HL-60/S4 treated with retinoic acid at 250 ng/mL for 4 days and 3 days (cell line): ENCODE results near the gene ZNF423.

Experiments
- in situ Hi-C: fragments of 300-500 bp; cut with MboI; formaldehyde crosslinking; loops from 2 replicates; pipeline ENCODE4 v1.7.0; 2022; ENCODE audit warnings: low sequenced_read_pairs

Gene ZNF423

DNA sequence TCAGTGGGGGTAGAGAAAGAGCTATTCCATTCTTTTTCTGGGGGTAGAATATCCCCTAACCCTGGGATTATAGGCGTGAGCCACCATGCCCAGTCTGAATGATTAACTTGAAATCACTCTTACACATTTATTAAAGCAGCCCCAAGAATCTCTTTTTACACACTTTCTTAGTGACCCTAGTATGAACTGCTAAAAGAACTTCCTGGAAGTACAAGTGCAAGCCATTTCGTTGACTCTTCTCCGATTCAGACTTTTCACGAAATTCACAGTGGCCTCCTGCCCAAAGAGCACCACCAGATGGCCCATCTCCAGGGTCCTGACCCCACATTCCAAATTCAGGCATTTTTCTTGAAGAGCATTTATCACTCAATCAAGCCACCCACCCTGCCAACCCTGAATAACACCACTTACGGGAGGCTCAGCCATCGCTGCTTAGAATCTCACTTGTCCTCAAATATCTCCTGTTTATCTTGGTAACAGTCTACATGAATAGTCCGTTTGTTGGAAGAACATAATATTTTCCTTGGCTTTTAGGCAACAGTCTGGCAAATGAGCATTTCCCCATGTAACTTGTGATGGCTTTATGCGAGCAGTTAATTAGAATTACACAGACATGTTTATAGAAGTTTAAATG is 28.0 kb downstream of the ZNF423 start:
- in situ Hi-C loops = no loop called here

DNA sequence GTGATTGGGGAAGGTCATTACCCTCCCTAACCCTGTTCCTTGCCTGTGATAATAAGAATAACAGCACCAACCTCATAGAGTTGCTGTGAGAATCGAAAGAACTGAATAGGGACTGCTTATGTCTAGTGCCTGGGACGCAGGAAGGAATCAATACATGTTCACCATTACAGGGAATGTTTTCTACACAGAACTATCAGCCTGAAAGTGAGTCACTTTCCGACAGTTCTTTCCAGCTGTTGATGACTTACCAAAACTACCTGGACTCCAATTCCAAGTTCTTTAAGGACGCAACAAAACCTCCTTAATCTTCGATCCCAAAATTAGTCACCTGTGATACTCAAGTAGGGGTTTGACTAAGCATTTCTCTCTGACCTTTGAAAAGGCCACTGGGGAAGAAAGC is 29.4 kb downstream of the ZNF423 start:
- in situ Hi-C loops = no loop called here

DNA sequence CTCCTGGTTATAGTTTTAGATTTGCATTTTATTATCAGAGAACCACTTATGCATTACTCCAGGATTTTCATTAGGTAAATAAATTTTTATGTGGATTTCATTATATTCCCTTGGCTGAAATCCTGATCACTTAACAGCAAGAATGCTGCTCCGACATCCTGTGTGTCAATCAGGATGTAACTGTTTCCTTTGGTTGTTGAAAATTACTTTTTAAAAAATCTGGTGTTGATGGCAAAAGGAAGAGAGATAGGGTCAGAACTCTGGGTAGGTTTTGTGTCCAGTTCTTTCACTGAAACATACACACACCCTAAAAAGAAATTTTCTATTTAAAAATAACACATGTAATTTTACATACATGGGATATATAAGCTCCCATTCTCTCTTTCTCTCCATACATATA is 30.9 kb downstream of the ZNF423 start:
- in situ Hi-C loops = no loop called here

DNA sequence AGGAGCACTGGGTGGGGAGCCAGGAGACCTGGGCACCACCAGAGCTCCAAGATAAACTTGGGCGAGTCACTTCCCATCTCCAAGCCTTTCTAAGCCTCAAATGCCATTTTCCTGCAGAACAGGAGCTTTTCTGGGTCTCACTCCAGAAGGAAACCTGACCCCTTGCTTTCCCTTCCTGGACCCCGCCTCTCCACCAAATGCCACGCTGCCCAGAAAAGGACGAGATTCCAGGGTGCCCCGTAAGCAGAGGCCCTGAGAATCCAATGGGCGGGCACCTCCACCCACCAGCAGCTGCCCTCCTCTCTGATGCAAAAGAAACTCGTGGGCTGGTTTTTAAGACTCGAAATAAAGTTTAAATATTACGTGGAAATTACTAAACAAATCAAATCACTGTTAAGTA is 31.3 kb downstream of the ZNF423 start:
- in situ Hi-C loops = no loop called here

GRCh38 chr16:49822649-49823370 is 33.1 kb downstream of the ZNF423 start:
- in situ Hi-C loops = no loop called here

GRCh38 chr16:49821614-49822282 is 34.2 kb downstream of the ZNF423 start:
- in situ Hi-C loops = no loop called here

DNA sequence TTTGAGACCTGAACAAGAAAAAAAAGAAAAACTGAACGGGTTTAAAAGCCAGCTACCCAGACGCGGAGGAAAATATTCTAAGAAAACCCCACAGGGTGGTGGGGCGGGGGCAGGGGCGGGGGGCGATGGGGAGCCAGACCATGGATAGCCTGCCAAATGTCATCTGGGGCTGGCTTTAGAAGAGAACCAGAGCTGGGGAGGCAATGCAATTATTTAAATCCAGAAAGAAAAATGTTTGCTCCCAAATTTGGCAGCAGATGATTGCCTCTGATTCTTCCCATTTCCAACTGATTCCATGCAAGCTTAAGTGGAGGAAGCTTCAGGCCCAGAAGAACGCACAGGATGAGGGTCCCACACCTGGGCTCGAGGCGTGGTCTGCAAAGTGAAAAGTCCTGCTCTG is 34.8 kb downstream of the ZNF423 start:
- in situ Hi-C loops = no loop called here

DNA sequence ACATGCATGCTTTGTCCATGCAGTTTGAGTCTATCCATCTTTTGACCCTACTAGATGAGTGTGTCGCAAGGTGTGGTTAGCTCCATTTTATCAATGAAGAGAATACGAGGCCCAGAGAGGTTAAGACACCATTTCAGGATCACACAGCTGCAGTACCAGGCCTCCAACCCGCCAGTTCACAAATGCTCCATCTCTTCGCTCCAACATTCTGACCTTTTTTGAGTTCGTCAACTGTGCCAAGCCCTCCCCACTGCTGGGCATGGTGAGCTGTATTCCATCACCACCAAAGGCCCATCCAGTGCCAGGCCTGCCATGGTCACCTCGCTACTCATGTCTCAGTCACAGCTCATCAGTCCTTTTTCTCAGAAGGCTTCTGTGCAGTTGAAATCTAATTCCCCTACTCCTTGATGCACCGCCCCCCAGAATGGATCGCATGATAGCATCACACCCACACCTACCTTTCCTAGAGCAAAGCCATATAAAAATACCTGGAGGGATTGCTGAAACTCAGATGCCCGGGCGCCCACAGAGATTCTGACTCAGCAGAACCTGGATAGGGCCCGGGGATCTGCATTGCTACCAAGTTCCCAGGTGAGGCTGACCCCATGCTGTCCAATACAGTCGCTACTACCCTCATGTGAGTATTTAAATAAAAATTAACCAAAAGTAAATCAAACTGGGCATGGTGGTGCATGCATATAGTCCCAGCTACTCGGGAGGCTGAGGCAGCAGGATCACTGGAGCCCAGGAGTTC is 38.0 kb downstream of the ZNF423 start:
- in situ Hi-C loops = no loop called here

DNA sequence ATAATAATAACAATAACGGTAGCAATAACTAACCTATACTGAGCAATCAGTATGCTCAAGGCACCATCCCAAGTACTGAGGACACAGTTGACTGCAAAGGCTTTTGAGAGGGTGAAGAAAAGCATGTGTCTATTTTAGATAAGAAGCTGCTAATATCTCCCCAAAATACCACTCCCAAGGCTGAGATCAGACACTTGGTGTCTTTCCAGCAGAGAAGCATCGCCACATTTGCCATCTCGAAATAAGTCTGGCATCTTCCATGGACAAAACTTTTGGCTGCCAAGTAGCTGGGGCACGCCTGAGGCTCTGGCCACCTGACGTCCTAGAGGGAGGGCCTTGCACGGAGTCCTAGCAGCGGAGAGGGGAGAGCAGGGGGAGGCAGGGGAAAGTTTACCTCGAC is 39.0 kb downstream of the ZNF423 start:
- in situ Hi-C loops = no loop called here

- in situ Hi-C loops = no loop called here
These were observed 44.1 kb downstream of the ZNF423 start for GRCh38 chr16:49811644-49812334.

DNA sequence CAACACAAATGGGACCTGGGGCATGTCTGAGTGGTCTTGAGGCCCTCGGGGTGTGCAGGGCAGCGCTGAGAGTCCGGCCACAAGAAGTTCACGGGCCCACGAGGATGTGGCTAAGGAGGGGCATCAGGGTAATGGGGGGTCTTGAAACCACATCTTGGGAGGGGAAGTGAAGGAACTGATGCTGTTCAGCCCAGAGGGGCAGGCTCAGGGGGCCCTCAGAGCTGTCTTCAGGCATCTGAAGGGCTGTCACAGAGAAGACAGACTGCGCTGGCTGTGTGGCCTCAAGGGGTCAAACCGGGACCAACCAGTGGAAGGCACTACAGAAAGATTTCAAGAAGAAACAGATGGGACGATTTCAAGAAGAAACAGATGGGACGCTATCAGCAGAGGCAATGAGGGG is 45.1 kb downstream of the ZNF423 start:
- in situ Hi-C loops = no loop called here

DNA sequence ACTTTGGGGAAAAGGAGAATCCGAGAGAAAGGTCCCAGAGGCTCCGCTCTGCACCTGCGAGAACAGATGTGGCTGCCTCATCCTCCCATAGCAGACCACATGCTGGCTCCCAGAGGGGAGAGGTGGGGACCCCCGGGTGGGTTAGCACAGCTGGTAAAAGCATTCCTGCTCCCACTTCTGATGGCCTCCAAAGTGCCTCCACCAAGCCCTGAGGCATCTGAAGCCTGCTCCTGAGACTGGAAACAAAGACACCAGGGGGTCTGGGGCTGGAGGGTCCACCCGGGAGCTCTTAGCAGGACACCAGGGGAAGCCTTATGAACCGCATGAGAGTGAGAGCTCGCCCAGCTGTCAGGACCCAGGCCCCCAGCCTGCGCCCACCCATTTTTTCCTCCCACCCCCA is 46.4 kb downstream of the ZNF423 start:
- in situ Hi-C loops = no loop called here

- in situ Hi-C loops = no loop called here
These were observed 46.9 kb downstream of the ZNF423 start for GRCh38 chr16:49809062-49809461.

GRCh38 chr16:49806446-49806845 is 49.5 kb downstream of the ZNF423 start:
- in situ Hi-C loops = no loop called here

DNA sequence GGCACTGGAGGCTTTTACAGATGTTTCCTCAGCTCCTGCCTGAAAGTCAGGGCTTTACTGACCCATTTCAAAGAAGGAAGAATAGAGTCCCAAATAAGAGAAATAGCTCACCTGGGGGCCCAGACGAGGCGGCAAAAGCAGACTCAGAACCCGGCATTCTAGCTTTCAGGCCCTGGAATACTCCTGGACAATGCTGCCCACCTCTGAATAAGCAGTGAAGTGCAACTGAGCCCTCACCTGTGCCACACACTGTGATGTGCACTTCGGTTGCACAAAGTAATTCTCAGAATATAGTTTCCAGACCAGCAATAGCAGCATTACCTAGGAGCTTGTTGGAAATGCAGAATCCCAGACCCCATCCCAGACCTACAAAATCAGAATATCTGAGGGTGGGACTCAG is 54.6 kb downstream of the ZNF423 start:
- in situ Hi-C loops = no loop called here

DNA sequence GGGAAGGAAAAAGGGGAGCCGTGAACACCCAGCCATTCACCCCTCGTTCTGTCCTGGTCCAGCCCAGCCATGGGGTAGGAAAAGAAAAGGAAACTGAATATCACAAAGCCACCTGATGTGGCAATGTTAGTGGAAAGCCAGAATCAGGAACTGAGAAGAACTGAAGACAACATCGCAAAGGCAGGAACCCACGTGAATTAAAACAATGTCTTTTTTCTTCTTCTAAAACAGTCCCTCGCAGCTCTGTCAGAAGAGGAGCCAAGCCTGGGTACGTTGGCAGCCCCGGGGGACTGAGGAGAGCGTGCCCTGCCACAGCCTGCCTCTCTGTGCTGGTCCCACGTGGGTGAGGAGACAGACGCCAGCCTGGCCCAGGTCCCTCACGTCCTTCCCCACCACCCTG is 55.0 kb downstream of the ZNF423 start:
- in situ Hi-C loops = no loop called here

- in situ Hi-C loops = no loop called here
These were observed 55.5 kb downstream of the ZNF423 start for GRCh38 chr16:49800441-49800840.

DNA sequence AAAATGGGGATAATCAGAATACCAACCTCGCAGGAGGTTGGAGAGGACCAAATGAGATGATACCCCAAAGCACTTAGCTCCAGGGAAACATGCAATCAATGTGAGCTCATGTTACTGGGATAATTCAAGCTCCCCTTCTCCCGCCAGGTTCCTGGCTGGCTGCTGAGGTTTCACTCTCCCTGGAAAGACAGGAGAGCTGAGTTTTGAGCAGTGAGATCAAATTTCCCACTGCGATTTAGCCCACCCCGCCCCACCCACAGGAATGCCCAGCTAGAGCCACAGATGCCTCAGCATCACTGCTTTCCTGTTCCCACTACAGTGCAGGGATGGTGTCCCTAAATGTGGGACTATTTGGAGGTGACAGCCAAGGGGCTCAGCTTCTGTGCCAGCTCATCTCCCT is 56.7 kb downstream of the ZNF423 start:
- in situ Hi-C loops = no loop called here

DNA sequence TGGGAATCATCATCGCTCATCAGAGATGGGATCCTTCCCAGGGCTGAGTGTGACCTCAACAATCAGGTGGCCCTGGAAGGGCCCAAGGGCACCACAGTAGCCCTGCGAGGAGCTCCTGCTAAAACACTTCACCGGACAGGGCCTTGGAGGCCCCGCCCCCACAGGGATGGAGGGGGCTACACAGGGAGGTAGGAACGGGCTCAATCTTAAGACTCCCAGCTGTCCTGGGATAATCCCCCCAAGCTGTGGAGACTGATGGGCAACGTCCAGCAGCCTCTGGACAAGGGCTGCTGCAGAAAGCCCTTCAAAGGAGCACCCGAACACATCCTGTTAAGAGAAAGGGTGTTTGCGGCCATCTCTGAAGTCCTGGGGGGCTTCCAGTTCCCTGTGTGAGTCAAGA is 60.4 kb downstream of the ZNF423 start:
- in situ Hi-C loops = no loop called here

- in situ Hi-C loops = no loop called here
These were observed 62.7 kb downstream of the ZNF423 start for GRCh38 chr16:49793244-49793643.

- in situ Hi-C loops = no loop called here
These were observed 66.3 kb downstream of the ZNF423 start for GRCh38 chr16:49789616-49790015.
